ENCODE data around the gene ZNF577. TPM values are rescaled to one million over a fixed set of nuclear protein-coding genes. Genes with fewer than 3 reads are reported as not detected.

The ZNF577 gene
- total RNA-seq: 4.0 and 7.2 TPM in 2 replicates

DNA sequence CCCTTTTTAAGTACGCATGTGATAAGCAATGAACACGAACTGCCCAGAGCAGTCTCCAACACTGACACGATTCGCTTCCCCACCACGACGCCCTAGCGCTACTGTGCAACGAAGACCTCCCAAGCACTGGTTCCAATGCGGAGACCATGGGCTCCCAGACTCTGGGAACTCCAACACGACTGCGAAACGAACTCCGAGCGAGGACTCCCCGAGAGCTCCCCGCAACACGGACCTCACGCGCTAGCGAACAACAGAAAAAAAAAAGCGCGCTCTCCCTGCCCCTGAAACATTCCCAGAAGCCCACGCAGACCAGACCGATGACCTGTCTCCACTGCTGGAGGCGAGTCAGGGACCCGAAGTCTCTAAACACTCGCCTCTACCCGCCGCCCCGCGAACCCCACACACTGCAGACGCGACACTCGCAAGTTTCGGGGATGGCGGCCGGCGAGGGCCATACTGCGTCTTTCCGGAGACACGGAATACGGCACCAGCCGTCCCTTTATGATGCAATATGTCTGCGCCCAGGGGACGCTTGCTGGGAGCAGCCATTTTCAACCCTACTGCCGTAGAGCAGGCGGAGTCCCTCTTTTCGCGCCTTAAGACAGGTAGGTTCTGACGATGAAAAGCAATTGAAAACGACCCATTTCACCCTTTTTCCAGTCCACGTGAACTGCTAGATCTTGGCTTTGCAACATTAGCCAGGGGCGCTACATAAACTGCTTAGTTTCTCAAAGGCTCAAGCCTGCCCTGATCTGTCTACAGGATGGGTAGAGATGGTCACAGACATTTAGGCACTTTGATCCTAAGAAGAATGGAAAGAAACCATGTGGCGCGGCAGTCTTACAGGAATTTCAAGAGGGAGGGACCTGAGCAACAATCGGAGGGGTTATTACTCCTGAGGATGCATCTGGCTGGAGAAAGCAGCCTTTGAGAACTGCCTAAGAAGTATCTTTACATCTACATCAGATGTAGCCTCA lies at the start of gene ZNF577:
ZNF577 (minus strand) TSS at position 430 of the 977 bp plus-strand sequence. CDS start 7,569 bp downstream, outside the sequence.

DNA sequence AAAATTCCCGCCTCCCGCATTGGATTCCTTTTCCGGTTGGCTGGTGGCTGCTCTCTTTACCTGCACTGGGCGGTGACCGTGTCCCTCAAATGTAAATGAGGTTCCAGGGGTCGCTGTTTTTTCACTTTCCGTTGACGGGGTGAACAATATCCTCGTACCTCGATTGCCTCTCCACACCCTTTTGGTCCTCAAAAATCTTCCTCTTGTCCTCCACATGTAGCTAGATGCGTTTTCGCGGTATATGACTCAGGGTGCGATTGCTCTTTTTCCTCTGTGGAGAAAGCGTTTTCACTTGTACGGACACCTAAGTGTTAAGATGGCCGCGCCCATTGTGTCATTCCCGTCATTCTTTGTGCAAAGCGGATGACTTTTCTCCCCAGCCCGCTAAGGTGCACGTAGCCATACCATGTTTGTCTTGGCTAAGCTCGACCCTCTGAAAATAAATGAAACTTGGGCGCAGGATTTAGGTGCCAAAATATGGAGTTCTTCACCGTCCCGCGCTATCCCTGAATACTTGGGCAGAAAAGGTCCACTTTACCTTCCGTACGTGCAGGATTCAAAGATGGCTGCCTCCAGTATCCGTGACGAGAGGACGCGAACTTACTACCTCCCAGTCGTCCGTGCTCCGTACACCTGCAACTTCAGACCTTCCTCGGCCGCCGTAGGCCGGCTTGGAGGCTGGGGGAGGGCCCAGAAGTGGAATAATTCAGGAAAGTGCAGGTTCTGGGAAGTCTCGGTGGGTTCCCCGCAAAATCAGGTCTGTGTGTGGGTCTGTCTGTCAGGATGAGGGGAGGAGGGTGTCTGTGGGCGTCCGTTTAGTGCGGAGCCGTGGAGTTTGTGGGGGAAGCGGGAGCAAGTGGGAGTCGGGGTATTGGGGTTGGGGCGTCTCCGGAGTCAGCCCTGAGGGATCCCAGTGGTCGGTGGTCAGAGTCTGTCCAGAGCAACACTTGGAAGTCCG lies 39.3 kb upstream of the ZNF577 start, which contains the start of gene ZNF613:
ZNF613 (plus strand) TSS at position 689 of the 958 bp plus-strand sequence. CDS start 8,749 bp downstream, outside the sequence.

DNA sequence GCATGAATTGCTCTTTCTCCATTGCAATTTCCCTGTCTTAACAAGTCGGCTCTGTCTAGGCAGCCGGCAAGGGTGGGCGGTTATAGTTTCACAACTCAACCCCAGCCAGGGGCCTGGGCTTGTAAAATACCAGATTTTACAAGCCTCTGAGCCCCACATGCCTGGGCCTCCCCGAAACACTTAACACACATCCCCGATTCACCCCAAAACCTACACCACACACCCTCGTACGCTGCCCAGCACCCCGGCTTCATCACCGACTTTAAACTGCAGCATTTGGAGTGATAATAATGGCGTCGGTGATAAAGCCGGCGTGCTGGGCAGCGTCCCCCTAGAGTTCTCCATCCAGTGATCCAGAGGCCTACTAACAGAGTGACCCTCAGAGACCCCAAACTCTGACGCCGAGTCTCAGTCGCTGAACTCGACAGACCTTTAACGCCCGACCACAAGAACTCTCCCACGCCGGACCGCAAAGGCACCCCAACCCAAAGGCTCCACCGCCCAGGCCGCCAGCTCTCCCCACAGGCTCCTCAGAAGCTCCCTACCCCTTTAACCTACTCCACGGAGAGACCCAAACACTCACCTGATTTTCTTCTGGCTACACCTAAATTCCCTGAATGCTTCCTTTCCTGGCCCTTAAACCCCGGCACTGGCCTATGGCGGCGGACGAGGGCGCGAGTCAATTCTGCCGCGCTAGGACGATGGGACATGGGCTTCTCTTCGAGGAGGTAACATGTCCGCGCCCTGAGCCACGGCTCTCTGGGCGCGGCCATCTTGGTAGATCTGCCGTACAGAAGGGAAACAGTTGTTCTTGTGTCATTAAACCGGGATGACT lies 16.8 kb upstream of the ZNF577 start, which contains the start of gene ZNF649:
ZNF649 (minus strand) TSS at position 687 of the 835 bp plus-strand sequence. CDS start 4,910 bp downstream, outside the sequence.

Other genes with a start within 250 kb of the ZNF577 start
- not detected in 2 replicates for gene SIGLEC14, start 241.1 kb downstream of the ZNF577 start, total RNA-seq
- gene SPACA6, start 194.6 kb downstream of the ZNF577 start, total RNA-seq: 7.6 and 12.5 TPM in 2 replicates
- not detected in 2 replicates for gene HAS1, start 164.0 kb downstream of the ZNF577 start, total RNA-seq
- 0.11 TPM in 1 of 2 replicates, not detected in the other for gene FPR1, start 136.1 kb downstream of the ZNF577 start, total RNA-seq
- gene FPR2, start 126.8 kb downstream of the ZNF577 start, total RNA-seq: not detected in 2 replicates
- gene FPR3, start 92.8 kb downstream of the ZNF577 start, total RNA-seq: not detected in 2 replicates
- 5.7 and 5.9 TPM in 2 replicates for gene ZNF649, start 17.1 kb upstream of the ZNF577 start, total RNA-seq
- gene ZNF613, start 39.5 kb upstream of the ZNF577 start, total RNA-seq: 4.9 and 6.1 TPM in 2 replicates
- gene ZNF350, start 98.9 kb upstream of the ZNF577 start, total RNA-seq: 9.3 and 10.7 TPM in 2 replicates
- gene ZNF615, start 120.3 kb upstream of the ZNF577 start, total RNA-seq: 10.4 and 13.5 TPM in 2 replicates
- gene ZNF614, start 140.4 kb upstream of the ZNF577 start, total RNA-seq: 8.6 and 12.0 TPM in 2 replicates
- 10.3 and 11.4 TPM in 2 replicates for gene ZNF432, start 160.9 kb upstream of the ZNF577 start, total RNA-seq
- gene ZNF841, start 207.8 kb upstream of the ZNF577 start, total RNA-seq: 20.9 and 30.6 TPM in 2 replicates